ENCODE measurements around the gene HELLS. TPM values are rescaled to one million over a fixed set of nuclear protein-coding genes. Genes with fewer than 3 reads are reported as not detected.

The HELLS gene
- total and polyA plus RNA-seq, 2 of the 8 experiments (the other 6 are each of a cell fraction or from before 2014, with no cell fraction given): 147 to 371 TPM

- TF ChIP-seq GTF2F1 (IDR thresholded peaks at IDR 0.05; ENCODE audit: borderline replicate concordance, low read depth, low read length) (peak; percentile 71; the same call in 1 of the 2 replicates), RFX5 (IDR thresholded peaks at IDR 0.05; ENCODE audit: borderline replicate concordance, low read depth, low read length) (no peak), PHF8 (conservative IDR thresholded peaks at IDR 0.05; ENCODE audit: low read depth, low read length) (peak; percentile 96), SAP30 (IDR thresholded peaks at IDR 0.05; ENCODE audit: insufficient read depth, insufficient replicate concordance, low read length) (no peak), SIX5 (IDR thresholded peaks at IDR 0.05; ENCODE audit: low read depth, low read length) (no peak), SIN3A (conservative IDR thresholded peaks at IDR 0.05 in 1 of 2, IDR thresholded peaks at IDR 0.05 in 1 of 2; ENCODE audit: low read depth in 1 of 2, low read length in 2 of 2) (peak in 1 of 2 experiments; percentile 66; a peak in 2 of 4 replicates), TAF1 (IDR thresholded peaks at IDR 0.05; ENCODE audit: low read depth, low read length) (peak; percentile 98), SRF (IDR thresholded peaks at IDR 0.05; ENCODE audit: low read depth, low read length) (no peak), SP1 (IDR thresholded peaks at IDR 0.05; ENCODE audit: low read depth, low read length) (peak; percentile 83), POLR2A (IDR thresholded peaks at IDR 0.05; ENCODE audit: control extremely low read depth in 1 of 2, low read depth in 2 of 2, low read length in 2 of 2) (peak; percentile 91 to 92; a peak in 2 of 3 replicates), HDAC2 (IDR thresholded peaks at IDR 0.05; ENCODE audit: borderline replicate concordance in 1 of 2, low read depth in 2 of 2, low read length in 2 of 2) (no peak), CEBPB (IDR thresholded peaks at IDR 0.05; ENCODE audit: low read depth, low read length) (no peak), TEAD4 (IDR thresholded peaks at IDR 0.05; ENCODE audit: low read depth, low read length) (no peak), CHD2 (IDR thresholded peaks at IDR 0.05; ENCODE audit: low read length) (peak; percentile 88), BRCA1 (IDR thresholded peaks at IDR 0.05; ENCODE audit: low read depth, low read length) (peak; percentile 72), NRF1 (IDR thresholded peaks at IDR 0.05; ENCODE audit: low read depth, low read length) (no peak), POU5F1 (IDR thresholded peaks at IDR 0.05; ENCODE audit: low read depth, low read length) (no peak), TBP (IDR thresholded peaks at IDR 0.05; ENCODE audit: low read depth, low read length) (peak; percentile 94), GABPA (IDR thresholded peaks at IDR 0.05; ENCODE audit: borderline replicate concordance, insufficient read depth, low read length) (no peak), BACH1 (IDR thresholded peaks at IDR 0.05; ENCODE audit: low read length) (no peak), TAF7 (optimal IDR thresholded peaks at IDR 0.05; ENCODE audit: borderline replicate concordance, low read depth, low read length) (peak; percentile 95), YY1 (IDR thresholded peaks at IDR 0.05; ENCODE audit: low read depth, low read length) (0 out of 2 replicates have a peak, but pooled peaks have one; percentile 23), SP2 (IDR thresholded peaks at IDR 0.05; ENCODE audit: low read length) (no peak), POLR2AphosphoS5 (IDR thresholded peaks at IDR 0.05; ENCODE audit: low read depth, low read length) (peak; percentile 89), SP4 (IDR thresholded peaks at IDR 0.05; ENCODE audit: low read length) (peak; percentile 1; the same call in 1 of the 2 replicates)
- TF ChIP-seq, protein P1, sequence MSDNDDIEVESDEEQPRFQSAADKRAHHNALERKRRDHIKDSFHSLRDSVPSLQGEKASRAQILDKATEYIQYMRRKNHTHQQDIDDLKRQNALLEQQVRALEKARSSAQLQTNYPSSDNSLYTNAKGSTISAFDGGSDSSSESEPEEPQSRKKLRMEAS (IDR thresholded peaks at IDR 0.05): no peak
Measured at GRCh38 chr10:94545391-94546048, at the start of gene HELLS (continued).

All from H1 (cell line).